ENCODE measurements around the gene ANGPTL2. TPM values are rescaled to one million over a fixed set of nuclear protein-coding genes. Genes with fewer than 3 reads are reported as not detected.

The ANGPTL2 gene
- total and polyA plus RNA-seq, 4 donors, result 0.93 to 3.2 (median 1.9) TPM

DNA sequence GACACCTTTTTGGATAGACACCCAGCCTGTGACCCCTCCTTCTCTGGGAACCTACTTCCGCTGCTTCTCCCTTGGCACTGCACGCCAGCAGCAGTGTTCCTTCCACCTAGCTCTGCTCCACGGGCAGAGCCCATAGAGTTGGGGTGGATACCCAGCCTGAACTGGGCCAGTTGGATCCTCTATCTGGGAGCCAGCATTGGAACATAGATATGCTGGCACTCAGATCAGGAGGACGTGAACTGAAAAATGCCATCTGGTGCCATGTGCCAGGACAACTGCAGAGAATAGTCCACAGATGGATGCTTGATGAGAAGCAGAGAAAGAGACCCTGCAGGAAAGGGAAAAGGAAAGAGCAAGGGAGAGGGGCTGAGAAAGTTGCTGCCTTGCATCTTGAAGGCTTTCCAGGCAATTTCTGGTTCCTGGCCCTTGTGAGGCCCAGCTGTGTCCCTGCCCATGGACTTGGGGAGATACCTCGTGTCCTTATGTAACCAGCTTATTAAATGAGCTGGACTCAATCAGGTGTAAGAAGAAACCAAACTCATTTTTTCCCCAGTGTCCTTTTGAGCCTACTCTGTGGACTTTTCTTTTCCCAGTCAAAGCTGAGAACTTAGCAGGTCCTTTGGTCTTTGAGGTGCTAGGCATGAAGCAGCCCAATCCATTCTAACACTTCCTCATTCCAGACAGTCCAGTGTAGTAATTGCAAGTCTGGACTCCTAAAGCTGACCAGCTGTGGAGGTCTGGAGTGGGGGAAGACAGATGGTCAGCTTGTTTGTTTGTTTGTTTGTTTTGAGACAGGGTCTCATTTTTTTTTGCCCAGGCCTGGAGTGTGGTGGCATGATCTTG is 39.1 kb downstream of the ANGPTL2 start:
- no peak for DNase-seq (ENCODE audit: low spot score)
- Histone ChIP-seq H3K27ac (ENCODE audit: low read depth in 1 of 2, low read length in 2 of 2) (no peak overlapping the region), H3K27me3 (ENCODE audit: control insufficient read depth in 4 of 4, insufficient read depth in 4 of 4, low read length in 3 of 4) (no peaks in the 10 kb centered on the region), H3K4me3 (ENCODE audit: low read depth in 1 of 3, low read length in 3 of 3) (no peak overlapping the region), H3K9me3 (ENCODE audit: control insufficient read depth in 4 of 4, low read length in 3 of 4) (no peaks in the 10 kb centered on the region), H3K36me3 (ENCODE audit: control insufficient read depth in 4 of 4, insufficient read depth in 3 of 4, low read depth in 1 of 4, low read length in 3 of 4) (no peaks in the 10 kb centered on the region), H3K4me1 (ENCODE audit: control insufficient read depth in 4 of 4, insufficient read depth in 4 of 4, low read length in 3 of 4) (no peaks in the 10 kb centered on the region), H3K9ac (ENCODE audit: low read depth in 1 of 2, low read length in 2 of 2) (no peak overlapping the region)
- TF ChIP-seq JUND (IDR thresholded peaks at IDR 0.05) (no peak), ATF3 (IDR thresholded peaks at IDR 0.05) (no peak), EGR1 (IDR thresholded peaks at IDR 0.05; ENCODE audit: low read depth in 2 of 2) (no peak), FOXA1 (IDR thresholded peaks at IDR 0.05) (no peak), MAX (IDR thresholded peaks at IDR 0.05) (no peak), HNF4A (conservative IDR thresholded peaks at IDR 0.05) (no peak), ZBTB33 (IDR thresholded peaks at IDR 0.05) (no peak)
- 94% methylated on average over 5 of the region's 5 CpGs for WGBS

DNA sequence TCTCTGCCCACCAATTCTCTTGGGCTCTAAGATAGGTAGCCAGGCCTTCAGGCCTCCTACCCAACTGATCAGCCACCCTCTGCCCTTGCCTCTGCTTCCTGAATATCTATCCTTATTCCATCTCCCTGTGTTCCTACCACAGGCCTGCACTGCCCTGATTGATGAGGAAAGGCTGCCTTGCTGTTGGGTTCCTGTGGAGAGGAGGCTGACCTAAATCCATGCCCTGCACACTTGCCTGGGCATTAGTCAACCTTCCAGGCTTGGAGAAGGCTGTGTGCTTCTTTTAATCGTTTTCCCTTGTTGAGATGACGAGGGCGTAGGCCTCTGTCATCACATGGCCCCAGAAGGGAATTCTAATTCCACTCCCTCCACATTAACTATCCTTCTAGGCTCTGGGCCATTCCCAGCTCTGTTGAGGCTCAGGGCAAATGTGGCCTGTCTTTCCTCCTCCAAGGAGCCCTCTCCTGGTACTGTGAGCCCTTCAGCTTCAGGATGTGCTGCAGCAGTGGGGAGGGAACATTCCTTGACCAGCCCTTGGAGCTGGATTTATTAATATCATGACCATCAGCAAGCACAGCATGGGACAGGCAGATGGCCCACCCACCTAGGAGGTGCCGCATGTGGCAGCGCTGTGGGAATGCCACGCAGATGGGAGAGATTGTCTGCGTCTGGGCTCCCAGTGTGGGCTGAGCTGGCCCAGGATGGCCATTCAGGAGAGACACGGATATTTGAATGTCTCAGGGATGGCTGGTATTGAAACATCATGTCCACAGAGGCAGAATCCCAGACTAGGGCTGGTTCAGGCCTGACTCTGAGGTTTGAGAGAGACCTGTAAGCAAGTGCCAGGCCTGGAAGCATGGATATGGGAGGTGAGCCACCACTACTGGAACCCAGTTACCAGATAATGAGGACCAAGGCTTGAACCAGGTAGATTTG is 40.9 kb downstream of the ANGPTL2 start:
- no peak for DNase-seq (ENCODE audit: low spot score)

DNA sequence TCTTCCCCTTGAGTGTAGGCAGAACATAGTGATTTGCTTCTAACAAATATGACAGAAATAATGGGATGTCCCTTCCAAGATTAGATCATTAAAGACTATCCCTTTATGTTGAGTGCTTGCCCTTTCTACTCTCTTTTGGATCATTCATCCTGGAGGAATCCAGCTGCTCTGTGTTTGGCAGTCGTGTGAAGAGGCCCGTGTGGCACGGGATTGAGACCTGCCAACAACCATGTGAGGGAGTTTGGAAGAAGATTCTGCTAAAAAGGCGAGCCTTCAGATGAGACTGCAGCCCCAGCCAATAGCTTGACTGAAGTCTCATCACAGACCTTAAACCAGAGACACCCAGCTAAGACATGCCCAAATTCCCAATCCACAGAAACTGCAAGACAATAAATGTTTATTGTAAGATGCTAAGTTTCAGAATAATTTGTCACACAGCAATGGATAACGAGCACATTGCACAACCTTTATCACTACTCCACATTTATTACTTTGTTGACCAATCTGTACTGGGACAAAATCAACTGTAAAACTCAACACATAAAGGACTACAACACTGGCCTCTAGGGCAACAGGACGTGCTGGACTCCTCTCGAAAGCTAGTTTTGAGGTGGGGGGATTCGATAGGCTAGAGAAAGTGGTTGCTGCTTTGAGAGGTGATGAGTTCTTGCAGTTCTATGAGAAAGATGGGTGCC is 42.8 kb downstream of the ANGPTL2 start:
- TF ChIP-seq NR2F2 (IDR thresholded peaks at IDR 0.05), result no peak
- TF ChIP-seq FOXA1 (IDR thresholded peaks at IDR 0.05), result no peak
- TF ChIP-seq YY1 (IDR thresholded peaks at IDR 0.05), result no peak
- TF ChIP-seq FOXA2 (IDR thresholded peaks at IDR 0.05), result no peak
- no peak for TF ChIP-seq HNF4G (IDR thresholded peaks at IDR 0.05)
- no peak for TF ChIP-seq ATF3 (IDR thresholded peaks at IDR 0.05)
- no peak for TF ChIP-seq HNF4A (conservative IDR thresholded peaks at IDR 0.05)
- TF ChIP-seq, protein P1, sequence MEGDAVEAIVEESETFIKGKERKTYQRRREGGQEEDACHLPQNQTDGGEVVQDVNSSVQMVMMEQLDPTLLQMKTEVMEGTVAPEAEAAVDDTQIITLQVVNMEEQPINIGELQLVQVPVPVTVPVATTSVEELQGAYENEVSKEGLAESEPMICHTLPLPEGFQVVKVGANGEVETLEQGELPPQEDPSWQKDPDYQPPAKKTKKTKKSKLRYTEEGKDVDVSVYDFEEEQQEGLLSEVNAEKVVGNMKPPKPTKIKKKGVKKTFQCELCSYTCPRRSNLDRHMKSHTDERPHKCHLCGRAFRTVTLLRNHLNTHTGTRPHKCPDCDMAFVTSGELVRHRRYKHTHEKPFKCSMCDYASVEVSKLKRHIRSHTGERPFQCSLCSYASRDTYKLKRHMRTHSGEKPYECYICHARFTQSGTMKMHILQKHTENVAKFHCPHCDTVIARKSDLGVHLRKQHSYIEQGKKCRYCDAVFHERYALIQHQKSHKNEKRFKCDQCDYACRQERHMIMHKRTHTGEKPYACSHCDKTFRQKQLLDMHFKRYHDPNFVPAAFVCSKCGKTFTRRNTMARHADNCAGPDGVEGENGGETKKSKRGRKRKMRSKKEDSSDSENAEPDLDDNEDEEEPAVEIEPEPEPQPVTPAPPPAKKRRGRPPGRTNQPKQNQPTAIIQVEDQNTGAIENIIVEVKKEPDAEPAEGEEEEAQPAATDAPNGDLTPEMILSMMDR (IDR thresholded peaks at IDR 0.05; ENCODE audit: low read depth, low read length, missing input control), result no peak
- no peak for TF ChIP-seq RXRA (IDR thresholded peaks at IDR 0.05)
- TF ChIP-seq GABPA (IDR thresholded peaks at IDR 0.05 in 1 of 2, conservative IDR thresholded peaks at IDR 0.05 in 1 of 2), result no peak
- no peak for TF ChIP-seq EGR1 (IDR thresholded peaks at IDR 0.05; ENCODE audit: low read depth in 2 of 2)
- no peaks in the 10 kb centered on the region for H3K27me3 ChIP-seq (ENCODE audit: control insufficient read depth in 4 of 4, insufficient read depth in 4 of 4, low read length in 3 of 4)
- no peak overlapping the region for H3K9ac ChIP-seq (ENCODE audit: low read depth in 1 of 2, low read length in 2 of 2)
- WGBS, result 94% methylated on average over 8 of the region's 8 CpGs
- DNase-seq (ENCODE audit: low spot score), result no peak
- no peaks in the 10 kb centered on the region for H3K4me1 ChIP-seq (ENCODE audit: control insufficient read depth in 4 of 4, insufficient read depth in 4 of 4, low read length in 3 of 4)
- H3K9me3 ChIP-seq (ENCODE audit: control insufficient read depth in 4 of 4, low read length in 3 of 4), result no peaks in the 10 kb centered on the region
- H3K36me3 ChIP-seq (ENCODE audit: control insufficient read depth in 4 of 4, insufficient read depth in 3 of 4, low read depth in 1 of 4, low read length in 3 of 4), result no peaks in the 10 kb centered on the region
- H3K27ac ChIP-seq (ENCODE audit: low read depth in 1 of 2, low read length in 2 of 2), result no peak overlapping the region
- H3K4me3 ChIP-seq (ENCODE audit: low read depth in 1 of 3, low read length in 3 of 3), result no peak overlapping the region

More for the DNA sequence above, 40.9 kb downstream of the ANGPTL2 start:
- H3K27ac ChIP-seq (ENCODE audit: low read depth in 1 of 2, low read length in 2 of 2), result no peak overlapping the region
- TF ChIP-seq SP1 (IDR thresholded peaks at IDR 0.05), result no peak
- TF ChIP-seq FOXA1 (IDR thresholded peaks at IDR 0.05), result no peak
- WGBS, result 92% methylated on average over 8 of the region's 8 CpGs
- H3K4me3 ChIP-seq (ENCODE audit: low read depth in 1 of 3, low read length in 3 of 3), result no peak overlapping the region
- H3K9ac ChIP-seq (ENCODE audit: low read depth in 1 of 2, low read length in 2 of 2), result no peak overlapping the region
- no peaks in the 10 kb centered on the region for H3K4me1 ChIP-seq (ENCODE audit: control insufficient read depth in 4 of 4, insufficient read depth in 4 of 4, low read length in 3 of 4)
- no peaks in the 10 kb centered on the region for H3K36me3 ChIP-seq (ENCODE audit: control insufficient read depth in 4 of 4, insufficient read depth in 3 of 4, low read depth in 1 of 4, low read length in 3 of 4)
- H3K27me3 ChIP-seq (ENCODE audit: control insufficient read depth in 4 of 4, insufficient read depth in 4 of 4, low read length in 3 of 4), result no peaks in the 10 kb centered on the region
- no peaks in the 10 kb centered on the region for H3K9me3 ChIP-seq (ENCODE audit: control insufficient read depth in 4 of 4, low read length in 3 of 4)
